OCI-LY1 (cell line): ENCODE measurements around the gene MRS2.

Source experiments
- CTCF ChIP-seq: fragments of 200-600 bp; sonication (generic), shearing (Covaris generic); IDR thresholded peaks from 2 replicates; pipeline ENCODE4 v1.5.1; 2017; ENCODE audit warnings: mild to moderate bottlenecking, antibody characterized with exemption, low read length, moderate library complexity, mixed read lengths
- EZH2 ChIP-seq: fragments of 200-600 bp; sonication (generic), shearing (Covaris generic); IDR thresholded peaks from 2 replicates; pipeline ENCODE4 v1.8.0; 2017; ENCODE audit warnings: borderline replicate concordance, mixed run types, mild to moderate bottlenecking, antibody characterized with exemption, low read length, moderate library complexity, mixed read lengths

GRCh38 chr6:24394780-24395437 is 7.8 kb upstream of the MRS2 start:
- no peak for TF ChIP-seq CTCF
- TF ChIP-seq EZH2: no peak
